Left forelimb (tissue), 1 donor: Measurements from ENCODE around the gene ZNF423.

Experiments used
- DNase-seq: peaks from one replicate; pipeline ENCODE4 v3.0.0-alpha.2; 2018; ENCODE audit warnings: low spot score

The ZNF423 gene

DNA sequence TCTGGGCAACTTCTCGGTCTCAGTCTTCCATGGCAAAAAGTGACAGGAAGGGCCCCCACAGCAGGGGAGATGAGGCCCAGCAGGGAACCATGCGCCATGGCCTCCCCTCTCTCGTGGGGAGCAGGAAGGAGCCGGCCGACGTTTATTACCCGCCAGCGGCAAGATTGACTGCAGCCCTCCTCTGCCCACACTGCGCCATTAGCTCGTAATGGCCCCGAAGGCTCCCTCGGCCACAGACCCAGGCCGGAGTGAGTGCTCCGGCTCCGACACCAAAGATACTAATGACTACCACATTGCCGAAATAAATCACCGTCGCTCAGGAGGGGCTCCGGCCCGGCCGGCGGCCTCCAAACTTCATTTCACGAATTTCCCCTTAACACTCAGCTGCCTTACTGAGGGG is 255.4 kb downstream of the ZNF423 start:
- peak; percentile 53 for DNase-seq

DNA sequence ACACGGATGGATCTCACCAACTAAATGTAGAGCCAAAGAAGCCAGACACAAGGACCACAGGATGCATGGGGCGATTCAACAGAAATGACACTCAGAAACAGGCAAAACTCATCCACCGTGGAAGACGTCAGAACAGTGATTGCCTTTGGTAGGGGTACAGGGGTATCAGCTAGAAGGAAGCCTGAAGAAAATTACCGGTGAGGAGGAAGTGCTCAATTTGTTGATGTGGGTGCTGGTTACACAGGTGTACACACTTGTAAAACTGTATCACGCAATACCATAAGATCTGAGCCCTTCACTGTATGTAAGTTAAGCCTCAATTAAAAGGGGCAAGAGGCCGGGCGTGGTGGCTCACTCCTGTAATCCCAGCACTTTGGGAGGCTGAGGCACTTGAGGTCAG is 256.2 kb downstream of the ZNF423 start:
- peak; percentile 17 for DNase-seq

GRCh38 chr16:49599281-49599680 is 256.6 kb downstream of the ZNF423 start:
- peak; percentile 33 for DNase-seq

DNA sequence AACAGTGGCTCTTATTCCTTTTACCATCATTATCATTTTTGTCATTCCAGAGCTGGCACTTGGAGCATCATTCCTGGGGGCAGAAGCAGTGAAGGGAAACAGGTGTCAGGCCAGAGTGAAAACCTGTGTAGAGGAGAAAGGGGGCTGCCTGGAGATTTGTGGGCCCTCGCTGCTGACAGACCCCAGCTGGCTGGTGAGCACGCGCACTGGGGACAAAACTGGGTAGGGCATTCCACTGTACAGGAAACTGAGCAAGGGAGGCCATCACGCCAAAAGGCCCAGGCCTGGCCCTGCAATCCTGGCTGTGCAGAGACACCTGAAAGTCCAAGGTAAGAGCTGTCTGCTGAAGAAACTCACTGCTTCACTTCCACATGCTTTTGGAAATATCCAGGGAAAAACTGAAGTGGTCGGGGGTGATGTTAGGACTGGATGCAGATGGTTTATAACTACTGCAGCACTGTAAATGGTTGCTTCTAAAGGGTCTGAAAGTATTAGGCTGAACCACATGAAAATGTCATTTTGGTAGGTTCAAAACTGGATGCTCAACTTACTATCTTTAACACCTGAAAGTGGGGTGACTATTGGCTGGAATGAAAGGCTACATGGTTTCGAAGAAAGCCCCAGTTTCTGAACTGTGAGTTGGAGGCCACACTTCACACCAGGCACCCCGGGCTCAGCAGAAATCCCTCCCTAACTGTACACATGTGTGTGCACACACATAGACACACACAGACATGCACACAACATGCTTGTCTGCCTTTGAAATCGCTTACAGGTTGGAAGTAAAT is 257.3 kb downstream of the ZNF423 start:
- peak; percentile 37 for DNase-seq

- DNase-seq: peak; percentile 18
These were observed 258.1 kb downstream of the ZNF423 start for GRCh38 chr16:49597796-49598195.

GRCh38 chr16:49596648-49597291 is 259.1 kb downstream of the ZNF423 start:
- peak; percentile 68 for DNase-seq

DNA sequence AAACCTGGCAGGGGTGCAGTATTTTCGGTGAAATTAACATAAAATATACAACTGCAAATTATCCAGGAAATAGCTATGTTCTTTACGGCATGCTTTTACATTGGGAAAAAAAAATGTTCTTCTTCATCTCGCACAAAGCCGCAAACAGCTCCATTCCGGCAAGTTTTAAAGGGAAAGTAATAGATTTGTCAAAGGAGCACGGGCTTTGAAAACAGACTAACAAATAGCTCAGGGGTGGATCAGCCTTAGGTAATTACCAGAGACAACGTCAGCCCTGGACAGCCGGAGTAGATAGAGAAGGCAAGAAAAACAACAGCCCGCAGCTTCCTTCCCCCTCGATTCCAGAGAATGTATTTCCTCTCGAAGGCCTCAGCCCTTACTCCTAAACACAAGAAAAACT is 259.8 kb downstream of the ZNF423 start:
- DNase-seq: peak; percentile 49

DNA sequence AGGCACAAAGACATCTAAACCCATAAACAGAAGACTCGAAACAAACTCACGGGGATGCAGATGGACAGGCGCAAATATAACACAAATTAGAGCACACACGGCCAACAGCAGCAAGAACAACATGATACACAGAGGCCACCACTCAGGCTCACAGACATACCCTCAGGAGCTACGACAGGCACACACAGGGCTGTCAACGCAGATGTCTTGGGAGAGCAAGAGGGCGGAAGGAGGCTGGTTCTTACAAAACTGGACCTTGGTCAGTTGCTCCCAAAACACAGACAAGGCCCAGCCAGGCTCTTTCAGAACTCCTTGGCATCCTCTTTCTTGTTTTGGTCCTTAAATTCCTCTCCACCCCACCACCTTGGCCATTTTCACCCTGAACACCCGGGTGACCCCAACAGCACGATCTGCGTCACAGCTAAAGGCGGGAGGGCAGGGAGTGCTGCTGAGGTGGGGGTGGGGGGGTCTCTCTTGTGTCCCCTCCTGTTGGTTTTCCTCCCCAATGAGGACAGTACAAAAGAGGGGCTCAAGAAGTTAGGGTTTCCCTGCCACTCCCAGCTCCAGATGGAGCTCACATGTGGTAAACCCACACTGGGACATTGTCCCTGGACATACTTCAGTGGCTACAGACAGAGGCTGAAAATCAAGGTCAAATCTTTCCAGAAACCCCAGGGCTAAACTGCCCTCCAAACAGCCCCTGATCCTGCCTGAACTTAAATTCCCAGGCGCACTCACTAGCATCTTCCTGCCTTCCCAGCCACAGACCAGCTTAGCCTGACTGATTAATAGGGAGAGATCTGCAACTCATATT is 261.0 kb downstream of the ZNF423 start:
- DNase-seq: peak; percentile 58

GRCh38 chr16:49594153-49594552 is 261.8 kb downstream of the ZNF423 start:
- peak; percentile 67 for DNase-seq

DNA sequence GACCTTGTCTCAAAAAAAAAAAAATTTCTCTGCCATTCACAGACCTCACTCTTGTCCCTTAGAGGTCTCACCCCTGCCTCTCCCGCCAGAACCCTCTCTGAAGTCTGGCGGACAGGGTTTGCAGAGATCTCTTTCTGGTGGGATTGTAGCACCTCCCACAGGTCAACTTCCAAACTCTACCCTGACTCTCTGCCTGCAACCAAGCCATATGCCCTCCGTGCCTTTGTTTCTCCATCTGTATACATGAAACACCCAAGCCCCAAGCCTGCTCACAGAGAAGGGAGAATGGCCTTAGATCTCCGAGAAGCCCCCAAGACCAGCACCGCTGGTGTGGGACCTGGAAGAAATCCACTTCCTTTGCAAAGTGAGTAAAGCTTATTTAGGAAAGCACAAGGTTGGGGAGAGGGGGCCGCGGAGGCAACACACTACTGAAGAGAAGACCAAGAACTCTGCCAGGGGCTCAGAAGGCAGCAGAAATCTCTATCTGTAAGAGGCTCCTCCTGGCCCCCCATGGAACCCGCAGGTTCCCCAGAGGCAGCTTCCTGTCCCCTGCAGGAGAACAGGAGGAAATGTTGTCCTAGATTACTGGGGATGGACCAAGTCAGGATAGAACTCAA is 262.4 kb downstream of the ZNF423 start:
- peak; percentile 53 for DNase-seq

GRCh38 chr16:49592546-49593423 is 263.1 kb downstream of the ZNF423 start:
- DNase-seq: peak; percentile 68

GRCh38 chr16:49590166-49590871 is 265.6 kb downstream of the ZNF423 start:
- peak; percentile 64 for DNase-seq

GRCh38 chr16:49589544-49590031 is 266.3 kb downstream of the ZNF423 start:
- DNase-seq: peak; percentile 50

GRCh38 chr16:49588729-49589384 is 267.1 kb downstream of the ZNF423 start:
- DNase-seq: peak; percentile 44

DNA sequence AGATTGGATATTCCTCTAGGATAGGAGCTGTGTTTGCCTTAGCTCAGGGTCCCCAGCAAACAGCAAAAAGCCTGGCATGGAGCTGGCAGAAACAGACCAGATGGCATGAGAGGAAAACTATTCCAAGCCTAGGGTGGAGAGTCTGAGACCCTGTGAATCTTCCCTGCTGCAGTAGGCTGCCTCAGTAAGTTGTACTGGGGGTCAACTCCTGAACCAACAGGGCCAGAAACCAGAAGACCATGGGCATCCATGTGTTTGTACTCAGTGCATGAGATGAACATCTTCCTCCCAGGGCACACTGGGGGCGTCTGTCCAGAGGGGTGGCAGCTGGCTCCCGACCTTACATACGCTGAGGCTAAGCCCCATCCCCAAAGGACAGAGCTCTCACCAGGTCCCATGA is 267.9 kb downstream of the ZNF423 start:
- peak; percentile 31 for DNase-seq

- peak; percentile 49 for DNase-seq
These were observed 268.4 kb downstream of the ZNF423 start for GRCh38 chr16:49587511-49587910.

DNA sequence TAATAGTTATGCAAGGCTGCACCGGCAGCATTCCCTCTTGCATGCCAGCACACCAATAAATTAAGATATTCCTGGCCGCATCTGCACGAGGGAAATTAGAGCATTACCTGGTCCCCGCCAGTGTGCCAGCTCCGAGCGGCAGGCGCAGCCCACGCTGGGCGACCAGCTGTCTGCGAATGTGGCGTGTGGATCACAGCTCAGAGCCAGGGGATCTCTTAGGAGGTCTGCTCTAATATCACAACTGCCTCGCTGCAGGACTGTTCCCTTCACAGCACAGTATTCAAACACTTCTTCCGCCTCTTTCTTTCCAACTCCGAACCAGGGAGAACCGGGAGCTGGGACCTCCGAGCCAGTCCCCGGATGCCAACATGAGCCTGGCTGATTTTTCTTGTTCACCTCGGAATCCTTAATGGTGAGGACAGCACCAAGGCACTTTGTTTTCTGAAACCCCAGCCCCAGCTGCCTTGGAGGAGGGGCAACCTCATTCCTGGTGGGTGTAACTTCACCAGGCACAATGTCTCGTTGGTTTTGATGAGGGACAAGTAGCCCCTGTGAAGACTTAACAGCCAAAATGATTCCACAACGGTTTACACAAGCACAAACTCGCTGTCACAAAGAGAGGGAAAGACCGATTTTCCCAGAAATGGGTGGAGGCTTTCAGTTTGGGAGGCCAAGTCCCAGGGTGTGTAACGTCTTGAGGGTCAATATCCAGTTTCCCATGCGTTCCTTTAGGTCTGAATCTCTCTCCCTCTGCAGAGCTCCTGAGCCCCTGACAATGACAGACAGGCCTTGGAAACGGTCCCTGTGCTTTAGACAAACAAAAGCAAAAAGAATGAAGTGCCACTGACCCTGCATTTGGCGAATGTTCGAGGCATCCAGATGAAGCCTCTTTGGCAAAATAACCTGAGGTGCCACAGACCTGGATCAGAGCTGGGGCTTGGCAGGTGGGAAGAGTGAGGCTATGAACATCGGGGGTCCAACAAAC is 269.2 kb downstream of the ZNF423 start:
- peak; percentile 52 for DNase-seq

GRCh38 chr16:49585143-49585832 is 270.6 kb downstream of the ZNF423 start:
- DNase-seq: peak; percentile 30
